WERI-Rb-1 (cell line): Measurements from ENCODE around the gene FAM184A.
A peak's percentile ranks its signal among the peaks of the same experiment; 100 is the strongest.

Experiments
- DNase-seq: peaks from one replicate; pipeline ENCODE4 v3.0.0-alpha.2; 2020
- H3K27ac ChIP-seq: fragments of 250-450 bp; sonication (Bioruptor Pico); 2 replicates; pipeline ENCODE4 v1.5.1; 2020; ENCODE audit warnings: mild to moderate bottlenecking, moderate library complexity
- H3K27me3 ChIP-seq: fragments of 250-450 bp; sonication (Bioruptor Pico); 2 replicates; pipeline ENCODE4 v1.5.1; 2021; ENCODE audit warnings: mild to moderate bottlenecking, low read depth, moderate library complexity; ENCODE audit not compliant: insufficient read depth, severe bottlenecking
- H3K36me3 ChIP-seq: fragments of 250-450 bp; sonication (Bioruptor Pico); 2 replicates; pipeline ENCODE4 v1.5.1; 2020; ENCODE audit warnings: mild to moderate bottlenecking, moderate library complexity
- H3K4me3 ChIP-seq: 2 replicates; pipeline ENCODE4 v1.5.1; 2011; ENCODE audit warnings: low read depth, mild to moderate bottlenecking, control low read depth, low read length
- H3K9me3 ChIP-seq: fragments of 250-450 bp; sonication (Bioruptor Pico); 2 replicates; pipeline ENCODE4 v1.5.1; 2021; ENCODE audit warnings: mild to moderate bottlenecking, moderate library complexity; ENCODE audit not compliant: severe bottlenecking
- TF ChIP-seq, protein P1 (sequence below): IDR thresholded peaks from 2 replicates; pipeline ENCODE4 v1.5.1; 2011; ENCODE audit warnings: low read depth, mild to moderate bottlenecking, control low read depth, inconsistent platforms, low read length

Gene FAM184A

DNA sequence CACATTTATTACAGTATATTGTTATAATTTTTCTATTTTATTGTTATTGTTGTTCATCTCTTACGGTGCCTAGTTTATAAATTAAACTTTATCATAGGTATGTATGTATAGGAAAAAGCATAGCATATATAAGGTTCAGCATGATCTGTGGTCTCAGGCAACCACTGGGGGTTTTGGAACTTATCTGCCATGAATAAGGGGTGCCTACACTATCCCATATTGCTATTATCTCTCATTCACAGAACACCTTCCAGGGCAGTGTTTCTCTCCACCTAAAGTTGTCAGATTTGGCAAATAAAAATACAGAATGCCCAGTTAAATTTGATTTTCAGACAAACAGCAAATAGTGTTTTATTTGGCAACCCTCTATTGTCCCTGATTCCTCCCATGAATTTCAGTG lies 35.5 kb upstream of the FAM184A start:
- Histone ChIP-seq H3K27me3 (no peaks in the 10 kb centered on the region), H3K27ac (no peak overlapping the region), H3K4me3 (no peak overlapping the region), H3K9me3 (no peaks in the 10 kb centered on the region), H3K36me3 (no peaks in the 10 kb centered on the region)
- no peak for DNase-seq
- TF ChIP-seq, protein P1, sequence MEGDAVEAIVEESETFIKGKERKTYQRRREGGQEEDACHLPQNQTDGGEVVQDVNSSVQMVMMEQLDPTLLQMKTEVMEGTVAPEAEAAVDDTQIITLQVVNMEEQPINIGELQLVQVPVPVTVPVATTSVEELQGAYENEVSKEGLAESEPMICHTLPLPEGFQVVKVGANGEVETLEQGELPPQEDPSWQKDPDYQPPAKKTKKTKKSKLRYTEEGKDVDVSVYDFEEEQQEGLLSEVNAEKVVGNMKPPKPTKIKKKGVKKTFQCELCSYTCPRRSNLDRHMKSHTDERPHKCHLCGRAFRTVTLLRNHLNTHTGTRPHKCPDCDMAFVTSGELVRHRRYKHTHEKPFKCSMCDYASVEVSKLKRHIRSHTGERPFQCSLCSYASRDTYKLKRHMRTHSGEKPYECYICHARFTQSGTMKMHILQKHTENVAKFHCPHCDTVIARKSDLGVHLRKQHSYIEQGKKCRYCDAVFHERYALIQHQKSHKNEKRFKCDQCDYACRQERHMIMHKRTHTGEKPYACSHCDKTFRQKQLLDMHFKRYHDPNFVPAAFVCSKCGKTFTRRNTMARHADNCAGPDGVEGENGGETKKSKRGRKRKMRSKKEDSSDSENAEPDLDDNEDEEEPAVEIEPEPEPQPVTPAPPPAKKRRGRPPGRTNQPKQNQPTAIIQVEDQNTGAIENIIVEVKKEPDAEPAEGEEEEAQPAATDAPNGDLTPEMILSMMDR = no peak

GRCh38 chr6:119112812-119113530 lies 34.5 kb upstream of the FAM184A start:
- Histone ChIP-seq H3K36me3 (no peaks in the 10 kb centered on the region), H3K4me3 (no peak overlapping the region), H3K9me3 (no peaks in the 10 kb centered on the region), H3K27me3 (no peaks in the 10 kb centered on the region), H3K27ac (no peak overlapping the region)
- no peak for DNase-seq
- TF ChIP-seq, protein P1 = no peak

- peak; percentile 44 for DNase-seq
- no peaks in the 10 kb centered on the region for H3K27me3 ChIP-seq
- no peaks in the 10 kb centered on the region for H3K9me3 ChIP-seq
- H3K4me3 ChIP-seq = no peak overlapping the region
- TF ChIP-seq, protein P1 = peak; percentile 41; the same call in 1 of the 2 replicates
- H3K36me3 ChIP-seq = no peaks in the 10 kb centered on the region
- H3K27ac ChIP-seq = no peak overlapping the region
These were observed 32.4 kb upstream of the FAM184A start for GRCh38 chr6:119110601-119111548.

GRCh38 chr6:119109654-119110325 lies 31.3 kb upstream of the FAM184A start:
- no peak overlapping the region for H3K27ac ChIP-seq
- H3K9me3 ChIP-seq = no peaks in the 10 kb centered on the region
- TF ChIP-seq, protein P1 = no peak
- H3K36me3 ChIP-seq = no peaks in the 10 kb centered on the region
- H3K27me3 ChIP-seq = no peaks in the 10 kb centered on the region
- H3K4me3 ChIP-seq = no peak overlapping the region
- no peak for DNase-seq

DNA sequence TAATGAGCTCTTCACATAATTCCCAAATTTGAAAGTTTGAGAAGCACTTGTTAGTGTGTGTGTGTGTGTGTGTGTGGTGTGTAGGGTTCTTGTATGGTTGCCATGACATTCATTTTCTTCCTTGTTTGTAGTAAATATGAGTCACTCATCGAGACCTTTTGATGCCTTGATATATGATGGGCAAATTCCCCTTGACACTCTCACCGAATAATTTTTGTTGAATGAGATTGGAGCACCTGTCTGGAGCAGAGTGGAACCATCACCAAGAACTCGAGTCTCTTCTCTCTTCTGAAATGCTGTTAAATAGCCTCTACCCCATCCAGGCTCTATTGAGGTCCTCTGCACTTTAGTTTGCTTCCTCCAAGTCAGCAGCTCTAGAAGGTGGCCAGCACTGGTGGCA lies 29.6 kb upstream of the FAM184A start:
- H3K36me3 ChIP-seq = no peaks in the 10 kb centered on the region
- DNase-seq = no peak

More for the DNA sequence above, 29.6 kb upstream of the FAM184A start:
- no peak overlapping the region for H3K4me3 ChIP-seq
- no peak overlapping the region for H3K27ac ChIP-seq
- no peaks in the 10 kb centered on the region for H3K27me3 ChIP-seq
- H3K9me3 ChIP-seq = no peaks in the 10 kb centered on the region
- TF ChIP-seq, protein P1 = no peak
